GM18520 (cell line): Measurements from ENCODE around the gene GALNT9.

ENCODE experiments used
- ATAC-seq: cut with Tn5 transposase; IDR thresholded peaks from one replicate; pipeline ENCODE4 v1.9.1; 2021; ENCODE audit not compliant: unreplicated experiment

Gene GALNT9

DNA sequence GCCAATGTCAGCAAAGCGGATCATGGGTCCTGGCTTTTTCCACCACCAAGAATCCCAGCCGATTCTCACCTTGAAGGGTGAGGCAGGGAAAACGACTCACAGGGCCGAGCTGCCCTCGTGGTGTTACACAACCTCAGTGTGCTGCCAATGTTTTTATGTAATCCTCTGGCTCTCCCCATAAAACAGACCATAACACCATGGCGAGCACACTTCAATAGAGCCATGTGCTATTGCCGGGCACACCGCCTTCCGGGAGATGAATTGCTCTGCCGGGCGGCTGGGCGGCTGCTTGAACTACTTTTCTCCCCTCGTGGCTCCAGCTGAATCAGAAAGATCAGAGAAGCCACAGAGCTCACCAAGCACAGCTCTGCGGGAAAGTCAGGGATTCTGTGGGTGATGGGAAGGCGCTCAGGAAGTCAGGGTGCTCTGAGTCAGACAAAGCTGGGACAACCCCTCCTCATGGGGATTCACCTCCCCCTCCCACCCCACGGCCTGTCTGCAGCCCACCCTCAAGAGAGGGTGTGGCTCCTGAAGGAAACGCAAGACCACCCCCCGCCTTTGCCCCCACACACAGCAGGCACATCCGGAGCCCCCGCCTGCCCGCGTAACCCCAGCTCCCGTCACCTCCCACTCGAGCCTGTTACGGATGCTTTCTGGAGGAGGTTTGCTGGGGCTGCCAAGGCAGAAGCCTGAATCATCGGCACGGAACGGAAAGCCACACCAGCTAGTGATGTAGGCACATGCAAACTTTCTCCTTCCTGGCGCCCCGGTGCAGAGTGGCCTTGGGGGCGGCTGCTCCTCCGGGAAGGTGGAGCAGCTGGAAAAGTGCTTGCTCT lies 1.8 kb downstream of the GALNT9 start:
- ATAC-seq: no peak

DNA sequence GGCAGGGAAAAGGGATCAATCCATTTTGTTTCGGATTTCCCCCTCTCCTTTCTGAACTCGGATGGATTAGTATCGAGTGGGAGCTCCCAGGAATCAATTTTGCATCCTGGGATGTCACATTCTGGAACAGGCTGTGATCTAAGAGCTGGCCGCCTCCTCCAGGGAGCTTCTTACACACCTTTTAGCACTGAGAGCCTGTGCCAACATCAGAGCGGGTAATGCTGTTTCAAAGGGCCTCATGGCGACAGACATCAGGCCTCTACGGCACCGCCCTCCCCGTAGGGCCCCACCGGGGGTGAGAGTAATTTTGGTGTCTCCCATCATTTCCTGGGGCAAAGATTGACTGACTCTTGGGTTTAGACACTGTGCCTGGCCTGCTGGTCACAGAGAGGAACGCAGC lies 2.7 kb downstream of the GALNT9 start:
- ATAC-seq: no peak

DNA sequence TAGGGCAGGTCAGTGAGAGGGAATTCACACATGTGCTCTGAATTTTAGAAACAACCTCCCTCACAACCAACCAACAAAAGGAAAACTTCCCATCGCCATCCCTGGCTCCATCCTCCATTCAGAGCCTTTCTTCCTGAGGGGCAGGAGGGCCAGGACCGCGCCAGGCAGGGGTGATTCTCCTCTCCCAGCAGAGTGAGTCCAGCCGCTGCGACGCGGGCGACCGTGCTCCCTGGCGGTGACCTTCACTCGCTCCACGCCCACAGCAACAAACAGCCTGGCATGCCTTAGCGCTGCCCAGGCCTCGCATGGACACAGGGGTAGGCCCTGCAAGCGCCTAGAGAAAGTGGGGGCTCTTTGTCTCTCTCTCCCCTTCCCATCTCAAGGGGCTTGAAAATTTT lies 3.7 kb downstream of the GALNT9 start:
- ATAC-seq: no peak

DNA sequence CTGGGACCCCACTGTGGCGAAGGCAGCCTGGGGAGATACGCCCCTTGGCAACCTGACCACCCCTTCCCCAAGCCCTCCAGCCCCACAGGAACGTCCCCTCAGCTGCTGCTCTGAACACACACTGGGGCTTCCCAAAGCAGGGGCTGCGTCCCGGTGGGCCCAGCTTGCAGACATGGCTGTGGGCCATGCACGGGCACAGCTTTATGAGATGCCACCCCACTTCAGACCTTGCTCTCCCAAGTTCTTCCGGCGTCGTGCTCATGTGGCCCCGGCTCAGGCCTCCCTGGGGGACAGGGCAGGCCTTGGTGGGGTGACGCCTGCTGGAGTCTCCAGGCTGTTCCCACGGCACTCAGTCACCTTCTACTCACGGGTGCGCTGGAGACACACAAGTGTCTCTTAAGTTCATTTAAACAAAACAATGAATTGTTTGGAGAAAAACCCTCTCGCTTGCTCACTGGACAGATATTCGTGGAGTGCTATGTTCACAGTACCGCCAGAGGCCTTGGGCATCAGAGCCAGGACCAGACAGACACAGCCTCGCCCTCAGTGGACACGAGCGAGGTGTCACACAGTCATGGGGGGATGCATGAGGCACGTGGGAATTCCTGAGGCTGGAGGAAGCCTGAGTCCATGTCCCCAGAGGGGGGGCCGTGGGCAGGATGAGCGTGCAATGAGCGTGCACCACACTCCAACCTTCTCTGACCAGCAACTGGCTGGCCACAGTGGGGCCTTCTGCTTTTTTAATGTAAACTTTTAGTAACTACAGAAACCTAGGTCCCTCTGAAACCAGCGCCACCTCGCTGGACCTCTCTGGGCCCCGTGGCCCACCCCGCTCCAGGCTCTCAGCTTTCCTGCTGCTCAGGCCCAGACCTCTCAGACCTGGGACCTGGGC lies 4.3 kb downstream of the GALNT9 start:
- ATAC-seq: no peak

DNA sequence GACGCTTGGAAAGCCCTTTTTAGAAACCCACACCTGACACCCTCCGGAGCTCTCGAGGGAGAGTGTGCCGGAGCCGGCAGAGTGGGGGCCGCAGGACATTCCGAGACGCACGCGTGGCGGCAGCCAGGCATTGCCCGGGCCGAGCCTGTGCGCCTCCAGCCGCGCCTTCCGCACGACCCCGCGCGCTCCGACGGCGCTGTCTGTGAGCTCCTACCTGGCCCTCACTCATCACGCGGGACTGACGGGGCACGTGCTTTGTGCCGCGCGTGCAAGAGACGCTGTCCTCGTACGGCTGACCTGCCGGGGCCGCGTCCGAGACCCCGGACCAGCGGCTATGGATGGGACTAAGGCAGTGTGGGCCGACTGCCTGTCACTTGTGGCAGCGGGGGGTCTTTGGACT lies 5.2 kb downstream of the GALNT9 start:
- ATAC-seq: no peak

DNA sequence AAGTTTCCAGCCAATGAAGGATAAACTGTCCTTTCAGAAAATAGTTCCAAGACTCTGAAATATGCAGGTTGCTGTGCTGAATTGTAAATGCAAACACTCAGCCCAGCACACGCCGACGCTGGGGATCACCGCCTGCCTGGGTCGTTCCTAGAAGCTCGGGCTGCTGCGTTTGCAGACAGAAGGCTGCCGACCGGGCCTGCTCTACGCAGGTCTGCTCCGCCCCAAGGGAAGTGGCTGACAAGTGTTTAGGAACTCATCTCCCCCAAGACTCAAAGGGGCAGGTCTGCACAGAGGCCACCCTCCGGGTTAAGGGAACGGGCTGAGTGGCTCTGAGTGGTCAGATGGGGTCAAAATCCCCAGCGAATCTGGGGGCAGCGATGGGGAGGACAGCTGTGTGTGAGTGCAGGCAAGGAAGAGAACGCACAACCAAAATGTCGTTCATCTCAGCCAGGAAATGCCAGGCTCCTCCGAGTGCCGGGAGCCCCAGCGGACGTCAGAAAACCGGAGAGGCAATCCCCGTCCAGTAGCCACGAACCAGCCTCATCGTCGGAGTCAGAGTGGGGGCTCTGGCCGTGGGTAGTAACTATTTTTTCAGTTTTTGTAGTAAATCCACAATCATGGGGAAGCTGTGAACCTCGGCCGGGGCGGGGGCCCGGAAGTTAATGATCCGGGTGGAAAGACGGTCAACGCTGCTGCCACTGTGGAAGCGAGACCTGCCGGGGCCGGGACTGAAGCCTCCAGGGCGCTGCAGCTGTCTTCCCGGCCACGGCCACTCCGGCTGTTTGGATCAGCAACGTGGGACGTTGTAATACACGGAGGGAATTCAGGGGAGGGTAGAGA lies 6.0 kb downstream of the GALNT9 start:
- no peak for ATAC-seq

DNA sequence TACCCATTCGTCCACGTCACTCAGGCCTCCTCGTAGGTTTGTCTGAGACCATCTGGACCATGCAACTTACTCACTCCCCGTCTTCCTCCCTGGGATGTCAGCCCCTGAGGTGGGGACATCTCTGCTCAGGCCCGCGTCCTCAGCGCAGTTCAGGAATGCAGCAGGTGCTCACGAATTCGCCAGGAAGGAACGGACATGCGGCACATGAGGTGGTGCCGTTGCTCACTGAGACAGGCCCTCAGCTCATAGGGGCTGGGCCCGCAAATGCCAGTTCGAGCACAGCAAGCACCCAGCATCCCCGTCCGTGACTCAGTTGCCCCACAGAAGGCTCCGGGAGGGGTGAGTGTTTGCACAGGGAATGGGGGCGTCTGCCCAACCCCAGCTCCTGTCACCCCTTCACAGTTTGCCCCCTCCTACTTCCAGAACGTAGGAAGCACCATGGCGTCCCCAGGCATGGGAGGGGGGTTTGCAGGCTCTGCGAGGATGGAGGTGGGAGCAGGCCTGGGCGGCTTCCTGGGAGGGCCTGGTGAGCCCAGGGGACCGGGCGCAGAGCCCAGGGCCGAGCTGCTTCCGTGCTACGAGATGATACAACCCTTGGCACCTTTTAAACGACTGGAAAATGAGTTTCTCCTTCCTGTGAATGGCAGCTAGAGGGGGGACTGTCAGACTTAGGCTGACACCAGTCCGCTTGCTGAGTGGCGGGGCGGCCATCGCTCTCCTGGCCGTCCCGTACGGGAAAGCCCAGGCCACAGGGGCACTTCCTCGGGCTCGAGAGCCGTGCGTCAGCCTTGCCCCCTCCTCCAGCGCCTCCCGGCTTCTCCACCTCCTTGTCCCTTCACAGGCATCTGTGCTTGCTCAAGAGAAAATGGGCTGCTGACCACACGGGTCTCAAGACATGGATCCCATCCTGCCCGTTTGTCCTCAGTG lies 6.9 kb downstream of the GALNT9 start:
- ATAC-seq: no peak

DNA sequence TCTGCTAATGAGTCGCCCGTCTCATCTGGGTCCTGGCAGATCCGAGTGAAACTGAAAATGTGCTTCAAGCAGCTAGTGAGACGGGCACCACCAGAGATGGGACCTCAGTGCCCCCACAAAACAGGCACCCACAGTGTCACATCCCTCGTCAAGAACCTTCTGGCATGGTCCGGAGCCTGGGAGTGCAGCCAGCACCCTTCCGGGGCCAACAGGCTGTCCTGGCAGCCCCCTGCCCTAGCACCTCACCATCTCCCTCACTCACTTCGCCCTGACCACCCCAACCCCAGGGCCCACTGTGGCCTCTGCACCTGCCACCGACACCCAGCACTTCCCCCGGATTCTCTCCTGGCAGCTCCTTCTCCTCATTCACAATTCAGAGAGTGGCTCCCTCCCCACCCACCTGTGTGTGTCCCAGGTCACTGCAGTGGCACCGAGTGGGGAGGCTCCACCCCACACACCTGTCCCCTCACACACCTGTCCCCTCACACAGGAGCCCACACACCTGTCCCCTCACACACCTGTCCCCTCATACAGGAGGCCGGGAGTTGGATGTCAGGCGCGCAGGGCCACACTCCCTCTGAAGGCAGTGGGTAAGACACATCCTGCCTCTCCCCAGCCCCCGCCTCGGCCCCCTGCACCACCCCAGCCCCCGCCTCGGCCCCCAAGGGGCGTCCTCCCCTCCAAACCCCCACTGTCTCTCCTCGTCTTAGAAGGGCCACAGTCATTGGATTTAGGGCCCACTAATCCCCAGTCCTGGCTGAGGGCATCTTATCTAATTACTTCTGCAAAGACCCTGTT lies 7.9 kb downstream of the GALNT9 start:
- ATAC-seq: no peak

DNA sequence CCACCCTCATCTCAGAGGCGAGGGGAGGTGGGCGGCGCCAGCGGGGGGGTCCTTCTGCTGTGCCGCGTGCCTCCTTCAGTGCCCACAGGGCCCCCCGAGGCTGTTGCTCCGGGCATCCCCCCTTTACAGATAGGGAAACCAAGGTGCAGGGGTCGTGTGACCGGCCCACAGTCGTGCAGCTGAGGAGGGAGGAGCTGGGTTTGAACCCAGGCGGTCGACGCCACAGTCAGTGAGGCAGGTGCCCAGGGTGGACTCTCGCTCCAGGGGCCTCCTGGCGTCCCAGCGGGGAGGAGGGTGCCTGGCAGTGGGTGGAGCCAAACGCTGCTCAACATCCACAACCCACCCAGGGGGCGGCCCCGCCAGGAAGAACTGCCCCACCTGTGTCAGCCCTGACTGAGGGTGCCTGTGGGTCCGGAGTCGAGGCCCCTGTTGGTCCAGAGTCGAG lies 8.6 kb downstream of the GALNT9 start:
- no peak for ATAC-seq

DNA sequence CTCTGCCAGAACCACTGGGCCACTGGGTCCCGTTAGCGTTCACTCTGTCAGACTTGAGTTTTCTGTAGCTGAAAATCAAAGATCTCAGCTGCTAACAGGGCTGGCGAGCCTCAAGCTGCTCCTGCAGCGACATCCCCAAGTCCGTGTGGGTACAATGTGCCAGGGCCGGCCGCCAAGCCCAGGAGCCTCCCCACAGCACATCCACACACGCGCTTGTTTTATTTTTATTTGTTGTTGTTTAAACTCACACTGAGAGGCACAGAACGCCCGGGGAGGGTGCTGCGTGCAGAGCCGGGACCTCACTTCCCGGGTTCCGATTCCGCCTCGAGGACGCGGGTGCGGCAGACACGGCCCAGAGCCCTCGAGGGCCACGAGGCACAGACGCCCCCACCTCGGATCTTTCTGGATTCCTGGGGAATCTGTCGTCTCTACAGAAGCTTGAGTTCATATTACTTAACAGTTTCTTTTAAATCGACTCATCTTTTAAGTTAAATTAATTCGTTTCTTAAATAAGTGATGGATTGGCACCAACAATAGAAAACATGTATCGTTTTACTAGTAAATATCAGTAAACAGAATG lies 9.3 kb downstream of the GALNT9 start:
- no peak for ATAC-seq

DNA sequence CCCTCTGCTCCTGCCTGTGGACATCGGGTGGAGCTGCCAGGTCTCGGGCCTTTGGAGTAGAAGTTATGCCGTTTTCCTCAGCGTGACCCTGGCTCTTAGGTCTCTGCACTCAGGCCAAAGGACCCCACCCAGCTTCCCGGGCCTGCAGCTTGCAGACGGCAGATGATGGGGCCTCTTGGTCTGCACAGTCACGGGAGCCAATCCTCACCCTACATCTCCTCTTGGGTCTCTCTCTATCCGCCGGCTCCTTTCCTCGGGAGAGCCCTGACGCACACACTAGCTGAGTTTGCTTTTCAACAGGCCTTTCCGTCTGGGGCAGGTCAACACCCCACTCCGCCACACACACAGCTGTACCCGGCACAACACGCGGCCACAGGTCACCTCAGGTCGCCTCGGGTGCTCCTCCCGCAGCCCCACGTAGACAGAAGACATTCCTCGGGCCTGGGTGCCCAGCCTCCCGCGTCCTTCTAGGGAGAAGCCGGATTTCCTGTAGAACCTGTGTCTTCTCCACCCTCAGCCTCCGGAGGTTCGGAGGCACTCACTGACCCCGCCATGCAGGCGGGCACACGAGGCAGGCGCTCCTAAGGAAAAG lies 9.9 kb downstream of the GALNT9 start:
- no peak for ATAC-seq

DNA sequence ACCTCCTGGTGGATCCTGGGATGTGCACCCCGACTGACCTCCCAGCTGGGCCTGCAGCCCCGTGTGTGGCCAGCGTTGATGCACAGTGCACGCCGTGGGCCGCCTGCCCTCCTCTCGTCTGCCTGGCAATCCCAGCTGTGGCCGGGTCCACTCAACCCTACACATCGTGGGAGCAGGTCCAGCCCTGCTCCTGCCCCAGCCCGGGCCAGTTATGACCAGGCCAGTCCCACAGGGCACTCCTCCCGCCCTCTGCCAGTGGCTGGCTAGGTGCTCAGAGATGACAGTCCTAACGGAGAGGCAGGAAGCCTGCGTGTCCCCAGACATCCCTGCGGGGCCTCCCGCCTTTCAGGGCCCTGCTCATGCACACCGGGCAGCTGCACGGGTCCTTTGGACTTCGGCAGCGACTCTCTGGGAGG lies 10.8 kb downstream of the GALNT9 start:
- ATAC-seq: no peak

DNA sequence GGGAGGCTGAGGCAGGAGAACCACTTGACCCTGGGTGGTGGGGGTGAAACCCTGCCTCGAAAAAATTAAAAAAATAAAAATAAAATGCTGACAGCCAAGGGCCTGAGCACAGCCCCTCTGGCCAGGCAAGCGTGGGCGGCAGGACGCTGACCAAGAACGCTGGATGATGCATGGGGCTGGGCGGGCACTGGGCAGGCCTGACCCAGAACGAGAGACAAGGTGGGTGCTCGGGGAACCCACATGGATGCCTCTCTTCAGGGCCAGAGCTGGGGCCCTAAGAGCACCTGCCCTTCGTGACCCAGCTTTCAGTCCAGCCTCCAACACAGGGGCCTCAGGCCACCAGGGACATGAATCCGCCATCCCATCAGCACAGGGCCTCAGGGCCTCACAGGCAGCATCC lies 11.3 kb downstream of the GALNT9 start:
- no peak for ATAC-seq

DNA sequence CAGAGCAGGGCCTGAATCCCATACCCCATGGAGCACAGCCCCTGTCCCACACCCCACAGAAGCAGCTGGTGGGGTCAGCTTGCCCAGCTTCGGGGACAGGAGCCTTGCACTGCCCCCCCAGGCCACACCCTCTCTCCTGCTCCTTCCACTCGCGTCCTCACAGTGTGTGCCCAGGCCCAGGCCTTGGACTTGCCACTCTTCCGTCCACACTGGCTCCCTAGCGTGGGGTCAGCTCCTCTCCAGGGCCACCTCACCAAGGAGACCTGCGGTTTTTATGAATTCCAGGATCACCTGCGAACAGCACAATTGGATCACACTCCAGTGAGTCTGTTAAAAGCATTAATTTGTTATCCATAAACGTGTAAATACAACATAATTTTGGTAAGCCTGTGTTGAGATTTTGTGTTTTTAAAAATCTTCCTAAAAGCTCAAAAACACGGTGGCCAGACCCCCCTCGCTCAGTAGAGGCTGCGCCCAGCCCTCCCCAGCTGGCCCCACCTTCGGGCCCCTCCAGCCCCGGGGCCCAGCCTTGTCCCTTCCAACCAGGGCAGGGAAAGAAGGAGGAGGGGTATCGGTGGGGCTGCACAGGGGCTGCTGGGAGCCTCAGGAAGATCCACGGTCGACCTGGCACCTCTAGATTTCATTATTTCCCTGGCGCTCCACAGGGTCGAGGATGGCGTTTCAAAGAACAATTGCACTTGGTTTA lies 12.0 kb downstream of the GALNT9 start:
- ATAC-seq: no peak

DNA sequence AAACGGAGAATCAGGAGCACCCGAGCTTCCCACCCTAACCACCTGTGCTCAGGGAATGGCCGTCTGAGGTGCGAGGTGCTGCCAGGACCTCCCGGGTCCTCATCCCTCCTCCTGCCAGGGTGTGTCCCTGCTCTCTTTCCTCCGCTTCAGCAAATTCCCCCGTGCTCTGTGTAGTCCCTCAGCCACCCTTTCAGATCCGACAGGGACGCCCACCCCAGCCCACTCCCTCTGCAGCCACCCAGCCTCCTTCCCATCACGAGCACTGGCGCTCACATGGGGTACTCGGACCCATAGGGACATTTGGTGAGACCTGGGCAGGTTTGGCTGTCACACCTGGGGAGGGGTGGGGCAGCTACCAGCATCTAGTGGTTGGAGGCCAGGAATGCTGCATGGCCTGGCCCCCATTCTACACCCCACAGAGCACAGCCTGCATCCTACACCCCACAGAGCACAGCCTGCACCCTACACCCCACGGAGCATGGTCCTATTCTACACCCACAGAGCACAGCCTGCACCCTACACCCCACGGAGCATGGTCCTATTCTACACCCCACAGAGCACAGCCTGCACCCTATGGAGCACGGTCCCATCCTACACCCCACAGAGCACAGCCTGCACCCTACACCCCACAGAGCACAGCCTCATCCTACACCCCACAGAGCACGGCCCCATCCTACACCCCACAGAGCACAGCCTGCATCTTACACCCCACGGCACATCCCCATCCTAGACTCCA lies 12.7 kb downstream of the GALNT9 start:
- no peak for ATAC-seq

DNA sequence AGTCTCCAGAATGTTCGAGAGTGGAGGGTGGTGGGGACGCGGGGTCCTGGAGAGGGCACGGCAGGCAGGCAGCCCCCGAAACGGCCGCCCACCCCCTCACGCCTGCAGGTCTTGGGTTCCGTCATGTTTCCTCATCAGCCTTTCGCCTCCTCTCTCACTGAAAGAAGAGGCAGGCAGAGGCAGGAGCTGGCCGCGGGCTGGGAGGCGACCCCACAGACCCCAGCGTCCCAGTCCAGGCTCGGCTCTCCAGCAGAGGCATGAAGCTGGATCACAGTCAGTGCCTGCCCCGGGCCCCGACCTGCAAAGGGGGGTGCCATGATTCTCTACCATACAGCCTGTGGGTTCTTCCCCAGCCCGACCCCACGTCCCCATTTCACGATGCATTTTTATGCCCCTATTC lies 13.4 kb downstream of the GALNT9 start:
- no peak for ATAC-seq

DNA sequence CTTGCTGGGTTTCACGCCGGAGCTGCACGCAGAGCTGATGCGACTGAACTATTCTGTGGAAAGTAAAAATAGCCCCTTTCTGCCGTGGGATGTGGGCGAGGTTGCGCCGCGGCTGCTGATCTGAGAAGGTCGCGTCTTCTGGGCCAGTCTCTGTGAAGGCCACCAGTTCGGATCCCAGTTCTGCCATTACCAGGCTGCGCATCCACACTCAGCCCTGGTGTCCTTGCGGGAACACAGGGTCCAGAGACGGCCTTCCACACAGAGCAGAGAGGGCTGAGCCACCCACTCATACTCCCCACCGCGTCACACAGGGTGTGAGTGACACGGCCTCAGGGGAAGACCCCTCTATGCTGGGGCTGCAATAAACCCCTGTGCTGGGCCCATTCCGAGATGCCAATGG lies 13.9 kb downstream of the GALNT9 start:
- no peak for ATAC-seq
